ENCODE results near the gene DMRT3. TPM values are rescaled to one million over a fixed set of nuclear protein-coding genes. Genes with fewer than 3 reads are reported as not detected.
"Not testable (repeated sequence)": the region's sequence is repeated elsewhere in the genome, so short reads cannot be mapped to it uniquely, and the experiment has no call there.

DMRT3 gene
- total RNA-seq, 1 donor from 2014 or later = not detected

- H3K27ac Mint-ChIP-seq (ENCODE audit: unreplicated experiment) = no peak overlapping the region
- H3K4me3 Mint-ChIP-seq (ENCODE audit: unreplicated experiment) = no peak overlapping the region
- H3K4me1 Mint-ChIP-seq (ENCODE audit: low read depth) = no peaks in the 10 kb centered on the region
- H3K36me3 Mint-ChIP-seq (ENCODE audit: low read depth) = no peaks in the 10 kb centered on the region
- TF ChIP-seq CTCF (IDR thresholded peaks at IDR 0.05) = no peak
- no peak for DNase-seq (ENCODE audit: low spot score)
- no peaks in the 10 kb centered on the region for H3K9me3 Mint-ChIP-seq (ENCODE audit: low read depth)
- peaks cover 19% of the 10 kb centered on the region for H3K27me3 Mint-ChIP-seq (ENCODE audit: low read depth)
These were observed 18.7 kb downstream of the DMRT3 start for GRCh38 chr9:995192-995591.

GRCh38 chr9:995781-996180 lies 19.3 kb downstream of the DMRT3 start:
- H3K36me3 Mint-ChIP-seq (ENCODE audit: low read depth) = no peaks in the 10 kb centered on the region
- peaks cover 17% of the 10 kb centered on the region for H3K27me3 Mint-ChIP-seq (ENCODE audit: low read depth)
- H3K27ac Mint-ChIP-seq (ENCODE audit: unreplicated experiment) = no peak overlapping the region
- no peak overlapping the region for H3K4me3 Mint-ChIP-seq (ENCODE audit: unreplicated experiment)
- H3K4me1 Mint-ChIP-seq (ENCODE audit: low read depth) = no peaks in the 10 kb centered on the region
- TF ChIP-seq CTCF (IDR thresholded peaks at IDR 0.05) = no peak
- no peaks in the 10 kb centered on the region for H3K9me3 Mint-ChIP-seq (ENCODE audit: low read depth)
- DNase-seq (ENCODE audit: low spot score) = no peak

GRCh38 chr9:998299-999110 lies 22.1 kb downstream of the DMRT3 start:
- H3K27me3 Mint-ChIP-seq (ENCODE audit: low read depth); H3K9me3 Mint-ChIP-seq (ENCODE audit: low read depth); H3K4me3 Mint-ChIP-seq (ENCODE audit: unreplicated experiment); H3K4me1 Mint-ChIP-seq (ENCODE audit: low read depth); DNase-seq (ENCODE audit: low spot score); H3K36me3 Mint-ChIP-seq (ENCODE audit: low read depth); H3K27ac Mint-ChIP-seq (ENCODE audit: unreplicated experiment): not testable (repeated sequence)
- peak; percentile 74 for TF ChIP-seq CTCF (IDR thresholded peaks at IDR 0.05)

- TF ChIP-seq CTCF (IDR thresholded peaks at IDR 0.05) = no peak
- no peaks in the 10 kb centered on the region for H3K36me3 Mint-ChIP-seq (ENCODE audit: low read depth)
- no peak overlapping the region for H3K27ac Mint-ChIP-seq (ENCODE audit: unreplicated experiment)
- H3K27me3 Mint-ChIP-seq (ENCODE audit: low read depth) = peaks cover 8% of the 10 kb centered on the region
- no peak for DNase-seq (ENCODE audit: low spot score)
- H3K4me1 Mint-ChIP-seq (ENCODE audit: low read depth) = no peaks in the 10 kb centered on the region
- H3K9me3 Mint-ChIP-seq (ENCODE audit: low read depth) = no peaks in the 10 kb centered on the region
- no peak overlapping the region for H3K4me3 Mint-ChIP-seq (ENCODE audit: unreplicated experiment)
These were observed 25.4 kb downstream of the DMRT3 start for GRCh38 chr9:1001838-1002237.

- Mint-ChIP-seq H3K9me3 (ENCODE audit: low read depth) (no peaks in the 10 kb centered on the region), H3K36me3 (ENCODE audit: low read depth) (no peaks in the 10 kb centered on the region), H3K27ac (ENCODE audit: unreplicated experiment) (no peak overlapping the region), H3K4me3 (ENCODE audit: unreplicated experiment) (no peak overlapping the region), H3K4me1 (ENCODE audit: low read depth) (no peaks in the 10 kb centered on the region), H3K27me3 (ENCODE audit: low read depth) (peaks cover 8% of the 10 kb centered on the region)
- no peak for DNase-seq (ENCODE audit: low spot score)
- no peak for TF ChIP-seq CTCF (IDR thresholded peaks at IDR 0.05)
These were observed 26.2 kb downstream of the DMRT3 start for GRCh38 chr9:1002678-1003077.

Measured in chondrocyte (in vitro differentiated cells).